Upper lobe of right lung (tissue), 1 donor: Measurements from ENCODE around the gene RPGRIP1L. TPM values are rescaled to one million over a fixed set of nuclear protein-coding genes. Genes with fewer than 3 reads are reported as not detected.

Experiments used
- ATAC-seq: fragments of 200-7000 bp; cut with Tn5 transposase; one replicate; pipeline ENCODE4 v1.9.1; 2020; ENCODE audit warnings: mild to moderate bottlenecking, moderate library complexity
- DNase-seq: peaks from one replicate; pipeline ENCODE4 v3.0.0-alpha.2; 2020
- H3K27ac ChIP-seq: fragments of 200-600 bp; one replicate; pipeline ENCODE4 v1.8.0; 2022
- H3K27me3 ChIP-seq: fragments of 200-600 bp; one replicate; pipeline ENCODE4 v1.8.0; 2022; ENCODE audit warnings: mild to moderate bottlenecking
- H3K36me3 ChIP-seq: fragments of 200-600 bp; one replicate; pipeline ENCODE4 v1.8.0; 2022
- H3K4me1 ChIP-seq: fragments of 200-600 bp; one replicate; pipeline ENCODE4 v1.8.0; 2022
- H3K4me3 ChIP-seq: fragments of 200-600 bp; one replicate; pipeline ENCODE4 v1.8.0; 2022; ENCODE audit warnings: mild to moderate bottlenecking
- H3K9me3 ChIP-seq: fragments of 200-600 bp; one replicate; pipeline ENCODE4 v1.8.0; 2022
- intact Hi-C: fragments of 100-400 bp; cut with DNase I; formaldehyde crosslinking; loops from one replicate; pipeline ENCODE4 v1.11.0; 2022
- long read RNA-seq: library from polyadenylated mRNA; unstranded; transcript quantifications from one replicate; pipeline ENCODE4 v2.0.0, GENCODE V29; 2021
- total RNA-seq: library from RNA; stranded (reverse); fragmentation: NEBNext Ultra II Directional; extraction: Animal tissue kit (Norgen Biotek cat#: 25700); gene quantifications from one replicate; pipeline ENCODE4 v1.2.1, GENCODE V29; 2021
- TF ChIP-seq, protein P1 (sequence below): fragments of 200-600 bp; IDR thresholded peaks from one replicate; pipeline ENCODE4 v1.8.0; 2022; ENCODE audit warnings: antibody characterized with exemption
- donor health status: DM: no; HTN: yes; CAD: no; lungs with severe emphysema.

RPGRIP1L gene
- 3.5 TPM for total RNA-seq
- long read RNA-seq, partial matches to known transcripts, result 1 of 1 reads
- long read RNA-seq, other reads (novel, unspliced or antisense), result 0 of 1 reads

DNA sequence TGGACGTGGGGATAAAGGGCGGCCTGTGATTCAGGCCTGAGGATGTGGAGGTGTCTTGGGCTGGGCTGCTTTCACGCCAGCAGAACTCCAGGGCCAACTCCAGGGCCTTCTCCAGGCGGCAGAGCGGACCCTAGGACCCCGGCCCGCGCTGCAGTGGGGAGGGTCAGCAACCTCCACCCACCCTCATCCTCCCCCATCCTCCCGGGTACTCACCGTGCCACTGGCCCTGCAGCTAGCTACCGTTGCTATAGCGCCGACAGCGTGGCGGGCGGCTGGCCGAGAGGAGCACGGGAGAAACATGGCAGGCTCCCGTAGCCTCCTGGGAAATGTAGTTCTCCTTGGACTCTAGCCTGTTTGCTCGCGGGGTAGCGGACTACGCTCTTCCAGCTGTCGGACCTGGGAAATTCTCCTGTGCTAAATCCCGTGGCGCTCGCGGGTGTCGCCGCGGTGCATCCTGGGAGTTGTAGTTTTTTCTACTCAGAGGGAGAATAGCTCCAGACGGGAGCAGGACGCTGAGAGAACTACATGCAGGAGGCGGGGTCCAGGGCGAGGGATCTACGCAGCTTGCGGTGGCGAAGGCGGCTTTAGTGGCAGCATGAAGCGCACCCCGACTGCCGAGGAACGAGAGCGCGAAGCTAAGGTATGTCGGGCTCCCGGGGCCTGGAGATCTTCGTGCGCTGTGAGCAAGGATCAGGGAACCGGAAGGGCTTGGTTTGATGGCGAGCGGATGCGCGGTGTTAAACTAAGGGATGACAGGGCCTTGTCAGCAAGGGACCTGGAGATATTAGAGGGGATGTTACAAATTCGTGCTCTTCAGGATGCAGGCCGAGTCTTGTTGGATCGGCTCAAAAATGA, at the start of gene RPGRIP1L, which contains the start of gene FTO:
RPGRIP1L (minus strand) TSS at position 270 of the 855 bp plus-strand sequence. CDS start 3,136 bp downstream, outside the sequence.
FTO (plus strand) TSS at position 567 of the 855 bp plus-strand sequence.
- H3K36me3 ChIP-seq, result no peaks in the 10 kb centered on the region
- ATAC-seq, result peak; percentile 99
- H3K4me3 ChIP-seq, result peak within 1 kb of the TSS; percentile 66
- no peaks in the 10 kb centered on the region for H3K27me3 ChIP-seq
- TF ChIP-seq, protein P1, sequence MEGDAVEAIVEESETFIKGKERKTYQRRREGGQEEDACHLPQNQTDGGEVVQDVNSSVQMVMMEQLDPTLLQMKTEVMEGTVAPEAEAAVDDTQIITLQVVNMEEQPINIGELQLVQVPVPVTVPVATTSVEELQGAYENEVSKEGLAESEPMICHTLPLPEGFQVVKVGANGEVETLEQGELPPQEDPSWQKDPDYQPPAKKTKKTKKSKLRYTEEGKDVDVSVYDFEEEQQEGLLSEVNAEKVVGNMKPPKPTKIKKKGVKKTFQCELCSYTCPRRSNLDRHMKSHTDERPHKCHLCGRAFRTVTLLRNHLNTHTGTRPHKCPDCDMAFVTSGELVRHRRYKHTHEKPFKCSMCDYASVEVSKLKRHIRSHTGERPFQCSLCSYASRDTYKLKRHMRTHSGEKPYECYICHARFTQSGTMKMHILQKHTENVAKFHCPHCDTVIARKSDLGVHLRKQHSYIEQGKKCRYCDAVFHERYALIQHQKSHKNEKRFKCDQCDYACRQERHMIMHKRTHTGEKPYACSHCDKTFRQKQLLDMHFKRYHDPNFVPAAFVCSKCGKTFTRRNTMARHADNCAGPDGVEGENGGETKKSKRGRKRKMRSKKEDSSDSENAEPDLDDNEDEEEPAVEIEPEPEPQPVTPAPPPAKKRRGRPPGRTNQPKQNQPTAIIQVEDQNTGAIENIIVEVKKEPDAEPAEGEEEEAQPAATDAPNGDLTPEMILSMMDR, result peak; percentile 21
- peak; percentile 98 for DNase-seq
- H3K9me3 ChIP-seq, result no peaks in the 10 kb centered on the region
- intact Hi-C loops, result no loop called here
- H3K27ac ChIP-seq, result peak within 1 kb of the TSS; percentile 63
- H3K4me1 ChIP-seq, result peaks cover 14% of the 10 kb centered on the region

DNA sequence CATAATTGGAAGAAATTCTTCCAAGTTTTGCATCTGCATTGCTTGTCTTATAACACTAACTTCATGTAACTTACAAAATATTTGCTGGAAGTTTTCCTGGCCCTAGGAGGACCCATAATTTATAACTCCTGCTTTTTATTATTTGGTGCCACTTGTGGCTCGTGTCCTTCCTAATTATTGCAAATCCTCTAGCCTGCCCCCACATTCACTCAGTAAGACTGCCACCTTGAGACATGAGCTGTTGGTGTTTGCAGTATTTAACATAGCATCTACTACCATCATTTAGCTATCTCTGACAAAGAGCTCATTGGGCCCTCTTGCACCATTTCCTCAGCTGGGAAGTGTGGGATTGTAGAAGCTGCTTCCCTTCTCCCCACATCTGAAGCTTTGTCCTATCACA, 49.8 kb upstream of the RPGRIP1L start:
- Histone ChIP-seq H3K9me3 (no peaks in the 10 kb centered on the region), H3K36me3 (no peaks in the 10 kb centered on the region), H3K27me3 (no peaks in the 10 kb centered on the region), H3K4me3 (no peak overlapping the region), H3K4me1 (peaks cover 15% of the 10 kb centered on the region), H3K27ac (no peak overlapping the region)
- DNase-seq (no peak), ATAC-seq (no peak)
- TF ChIP-seq, protein P1, result no peak
- intact Hi-C loops, result no loop called here

DNA sequence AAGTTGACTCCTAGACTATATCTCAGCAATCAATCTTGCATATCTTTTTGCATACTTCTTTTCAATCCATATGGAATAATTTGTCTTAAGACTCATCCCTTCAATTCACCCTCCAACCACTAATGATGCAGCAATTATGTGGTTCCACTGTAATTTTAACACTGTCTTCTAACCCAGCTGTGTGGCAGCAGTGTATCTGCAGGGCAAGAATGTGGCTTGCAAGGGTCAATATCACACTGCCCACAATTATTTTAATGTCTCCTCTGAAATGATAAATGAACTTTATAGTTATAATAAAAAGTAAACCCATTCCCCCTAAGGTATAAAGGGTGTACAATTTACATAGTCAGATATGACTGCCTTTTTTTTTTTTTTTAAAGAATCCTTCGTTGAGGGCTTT, 48.9 kb upstream of the RPGRIP1L start:
- no peaks in the 10 kb centered on the region for H3K9me3 ChIP-seq
- DNase-seq (no peak), ATAC-seq (no peak)
- intact Hi-C loops, result no loop called here
- no peaks in the 10 kb centered on the region for H3K36me3 ChIP-seq
- TF ChIP-seq, protein P1, result no peak
- no peaks in the 10 kb centered on the region for H3K27me3 ChIP-seq
- peaks cover 15% of the 10 kb centered on the region for H3K4me1 ChIP-seq
- no peak overlapping the region for H3K4me3 ChIP-seq
- no peak overlapping the region for H3K27ac ChIP-seq

DNA sequence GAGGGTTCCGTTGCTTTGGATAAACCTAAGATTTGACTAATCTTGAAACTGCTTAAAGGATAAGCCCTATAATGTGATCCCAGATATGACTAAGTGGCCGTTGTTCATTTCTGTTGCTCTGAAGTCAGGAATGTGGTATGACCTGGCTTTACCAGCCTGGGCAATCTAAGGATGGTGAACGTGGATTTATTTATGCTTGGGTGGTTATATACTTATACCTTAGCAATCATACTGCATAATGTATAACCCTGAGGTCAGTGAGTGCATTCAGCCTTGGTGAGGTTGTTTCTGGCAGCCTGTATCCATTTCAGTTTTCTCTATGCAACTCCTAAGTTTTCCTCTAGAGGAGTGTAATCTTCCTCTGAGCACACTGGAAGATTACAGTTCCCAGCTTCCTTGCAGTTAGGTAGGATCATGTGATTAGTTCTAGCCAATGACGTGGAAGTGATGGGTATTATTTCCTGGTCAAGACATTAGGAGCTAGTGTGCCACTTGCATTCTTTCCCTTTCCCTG, 42.2 kb upstream of the RPGRIP1L start:
- Histone ChIP-seq H3K36me3 (no peaks in the 10 kb centered on the region), H3K9me3 (no peaks in the 10 kb centered on the region), H3K4me3 (no peak overlapping the region), H3K27me3 (no peaks in the 10 kb centered on the region), H3K4me1 (peaks cover 7% of the 10 kb centered on the region), H3K27ac (no peak overlapping the region)
- intact Hi-C loops, result no loop called here
- no peak for ATAC-seq
- TF ChIP-seq, protein P1, result no peak
- DNase-seq, result no peak

DNA sequence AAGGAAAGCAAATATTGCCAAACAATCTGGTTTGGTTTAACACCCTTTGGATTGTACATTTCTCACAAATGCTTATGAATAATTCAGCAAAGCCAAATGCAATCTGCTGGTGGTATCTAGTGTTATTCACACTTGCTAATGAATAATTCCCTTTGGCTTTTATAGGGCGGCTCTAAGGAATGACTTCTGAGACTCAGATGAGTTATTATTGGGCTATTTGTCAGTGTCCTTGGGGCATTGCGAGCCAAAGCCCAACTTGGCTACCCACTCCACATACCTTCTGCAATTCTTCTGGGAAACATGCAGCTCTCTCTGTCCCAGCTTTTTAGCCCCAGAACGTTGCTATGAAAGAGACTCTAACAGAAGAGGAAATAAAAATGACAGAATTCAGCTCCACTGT, 41.4 kb upstream of the RPGRIP1L start:
- Histone ChIP-seq H3K27ac (no peak overlapping the region), H3K36me3 (no peaks in the 10 kb centered on the region), H3K4me3 (no peak overlapping the region), H3K27me3 (no peaks in the 10 kb centered on the region), H3K4me1 (peaks cover 7% of the 10 kb centered on the region), H3K9me3 (no peaks in the 10 kb centered on the region)
- TF ChIP-seq, protein P1, result no peak
- intact Hi-C loops, result no loop called here
- DNase-seq, result no peak
- no peak for ATAC-seq
